T-helper 2 cell treated with Interferon-gamma antibody and Interleukin-4, amounts not matched to agents 100 ng/mL and 5 ng/mL, for 36 hours (primary cell): ENCODE data around the gene AFF1. TPM values are rescaled to one million over a fixed set of nuclear protein-coding genes. Genes with fewer than 3 reads are reported as not detected.

Experiments used
- intact Hi-C: fragments of 100-400 bp; cut with micrococcal nuclease; formaldehyde crosslinking; loops from one replicate; pipeline ENCODE4 v1.15.1; 2023
- total RNA-seq: library from RNA; stranded (reverse); gene quantifications from 2 replicates; pipeline ENCODE4 v1.2.3, GENCODE V29; 2022

Gene AFF1
- total RNA-seq, 1 donor from 2014 or later: 68.5 TPM

GRCh38 chr4:86917212-86918039, 17.4 kb upstream of the AFF1 start:
- intact Hi-C loops: no loop called here

- intact Hi-C loops: no loop called here
These were observed 16.2 kb upstream of the AFF1 start for GRCh38 chr4:86918539-86919072.

GRCh38 chr4:86919561-86920223, 15.1 kb upstream of the AFF1 start:
- intact Hi-C loops: no loop called here

- intact Hi-C loops: loop anchor here (1.0 kb wide), 2 partner anchors 172 to 314 kb away; no protein-coding TSS in a partner anchor
These were observed 13.1 kb upstream of the AFF1 start for GRCh38 chr4:86921608-86922252.

GRCh38 chr4:86924811-86925210, 10.0 kb upstream of the AFF1 start:
- intact Hi-C loops: no loop called here

GRCh38 chr4:86926435-86927086, 8.2 kb upstream of the AFF1 start:
- intact Hi-C loops: no loop called here

- intact Hi-C loops: no loop called here
These were observed 6.9 kb upstream of the AFF1 start for GRCh38 chr4:86927843-86928395.

- intact Hi-C loops: no loop called here
These were observed 6.2 kb upstream of the AFF1 start for GRCh38 chr4:86928400-86929255.

GRCh38 chr4:86934147-86934770, 552 bp upstream of the AFF1 start:
- intact Hi-C loops: loop anchor here (2.0 to 10.0 kb wide), 4 partner anchors 461 to 1521 kb away; partner anchors contain the start of genes HERC5, HSD17B11, NUDT9 and PKD2

- intact Hi-C loops: loop anchor here (1.0 to 10.0 kb wide), 8 partner anchors 42 to 1519 kb away; partner anchors contain the start of genes HERC5, HSD17B11, KLHL8 and NUDT9
These were observed 698 bp downstream of the AFF1 start for GRCh38 chr4:86935566-86935852.

GRCh38 chr4:86935853-86936733, 1.3 kb downstream of the AFF1 start:
- intact Hi-C loops: loop anchor here (1.0 to 10.0 kb wide), 11 partner anchors 25 to 1519 kb away; partner anchors contain the start of genes HERC5, HSD17B11, KLHL8 and NUDT9

GRCh38 chr4:86938771-86939520, 4.1 kb downstream of the AFF1 start:
- intact Hi-C loops: loop anchor here (1.0 to 10.0 kb wide), 7 partner anchors 8 to 1516 kb away; partner anchors contain the start of genes HERC5, HSD17B11, PKD2 and PPM1K

- intact Hi-C loops: loop anchor here (1.0 to 10.0 kb wide), 7 partner anchors 7 to 1515 kb away; partner anchors contain the start of genes HERC5, HSD17B11, PKD2 and PPM1K
These were observed 5.1 kb downstream of the AFF1 start for GRCh38 chr4:86939729-86940575.

- intact Hi-C loops: no loop called here
These were observed 6.2 kb downstream of the AFF1 start for GRCh38 chr4:86940920-86941460.

GRCh38 chr4:86942185-86942666, 7.4 kb downstream of the AFF1 start:
- intact Hi-C loops: no loop called here
